ENCODE results near the gene PRR35. TPM values are rescaled to one million over a fixed set of nuclear protein-coding genes. Genes with fewer than 3 reads are reported as not detected.

PRR35 gene
- polyA plus RNA-seq, 1 donor (not counting 4 experiments of a cell fraction or from before 2014, with no cell fraction given): not detected

DNA sequence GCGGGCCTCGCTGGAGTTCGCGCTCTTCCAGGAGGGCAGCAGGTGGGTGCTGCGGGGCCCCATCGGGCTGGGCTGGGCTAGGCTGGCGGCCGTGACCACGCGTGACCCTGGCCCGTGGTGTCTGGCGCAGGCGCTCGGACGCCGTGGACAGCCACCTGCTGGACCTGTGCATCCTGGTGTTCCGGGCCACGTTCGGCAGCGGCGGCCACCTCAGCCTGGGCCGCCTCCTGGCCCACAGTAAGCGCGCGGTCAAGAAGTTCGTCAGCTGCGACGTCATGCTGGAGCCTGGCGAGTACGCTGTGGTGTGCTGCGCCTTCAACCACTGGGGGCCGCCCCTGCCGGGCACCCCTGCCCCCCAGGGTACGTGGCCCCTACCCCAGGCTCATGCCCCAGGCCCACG, 8.0 kb upstream of the PRR35 start:
- H3K79me2 ChIP-seq (ENCODE audit: control insufficient read depth, insufficient read depth, low read length): peaks cover 13% of the 10 kb centered on the region
- DNase-seq (ENCODE audit: low read depth, low spot score): no peak
- no peak overlapping the region for H3K4me2 ChIP-seq (ENCODE audit: control insufficient read depth, extremely low read depth, insufficient read depth, low read depth, low read length)
- peaks cover 12% of the 10 kb centered on the region for H3K4me1 ChIP-seq (ENCODE audit: control insufficient read depth, extremely low read depth, insufficient read depth, low read length)
- no peaks in the 10 kb centered on the region for H3K27me3 ChIP-seq (ENCODE audit: control insufficient read depth, extremely low read depth, insufficient read depth, low read length)
- no peak for FAIRE-seq
- H3K9ac ChIP-seq (ENCODE audit: control insufficient read depth, extremely low read depth, insufficient read depth, low read length): no peak overlapping the region
- H4K20me1 ChIP-seq (ENCODE audit: control insufficient read depth, extremely low read depth, insufficient read depth, low read length): peaks cover 9% of the 10 kb centered on the region
- no peak for TF ChIP-seq EZH2 (IDR thresholded peaks at IDR 0.05; ENCODE audit: low read length)
- TF ChIP-seq, protein P1, sequence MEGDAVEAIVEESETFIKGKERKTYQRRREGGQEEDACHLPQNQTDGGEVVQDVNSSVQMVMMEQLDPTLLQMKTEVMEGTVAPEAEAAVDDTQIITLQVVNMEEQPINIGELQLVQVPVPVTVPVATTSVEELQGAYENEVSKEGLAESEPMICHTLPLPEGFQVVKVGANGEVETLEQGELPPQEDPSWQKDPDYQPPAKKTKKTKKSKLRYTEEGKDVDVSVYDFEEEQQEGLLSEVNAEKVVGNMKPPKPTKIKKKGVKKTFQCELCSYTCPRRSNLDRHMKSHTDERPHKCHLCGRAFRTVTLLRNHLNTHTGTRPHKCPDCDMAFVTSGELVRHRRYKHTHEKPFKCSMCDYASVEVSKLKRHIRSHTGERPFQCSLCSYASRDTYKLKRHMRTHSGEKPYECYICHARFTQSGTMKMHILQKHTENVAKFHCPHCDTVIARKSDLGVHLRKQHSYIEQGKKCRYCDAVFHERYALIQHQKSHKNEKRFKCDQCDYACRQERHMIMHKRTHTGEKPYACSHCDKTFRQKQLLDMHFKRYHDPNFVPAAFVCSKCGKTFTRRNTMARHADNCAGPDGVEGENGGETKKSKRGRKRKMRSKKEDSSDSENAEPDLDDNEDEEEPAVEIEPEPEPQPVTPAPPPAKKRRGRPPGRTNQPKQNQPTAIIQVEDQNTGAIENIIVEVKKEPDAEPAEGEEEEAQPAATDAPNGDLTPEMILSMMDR (optimal IDR thresholded peaks at IDR 0.05 in 1 of 3, IDR thresholded peaks at IDR 0.05 in 1 of 3, conservative IDR thresholded peaks at IDR 0.05 in 1 of 3; ENCODE audit: extremely low read depth in 1 of 3, insufficient read depth in 2 of 3, low read length in 3 of 3): no peak
- no peaks in the 10 kb centered on the region for H3K9me1 ChIP-seq (ENCODE audit: control insufficient read depth, extremely low read depth, insufficient read depth, low read length)
- no peak overlapping the region for H3K27ac ChIP-seq (ENCODE audit: control insufficient read depth, insufficient read depth, low read length)
- no peak overlapping the region for H2AFZ ChIP-seq (ENCODE audit: control insufficient read depth, low read length)
- no peaks in the 10 kb centered on the region for H3K9me3 ChIP-seq (ENCODE audit: control insufficient read depth, low read depth, low read length)
- H3K36me3 ChIP-seq (ENCODE audit: control insufficient read depth in 2 of 2, extremely low read depth in 1 of 2, insufficient read depth in 2 of 2, low read length in 2 of 2): peaks cover 8 to 14% of the 10 kb centered on the region in 2 experiments
- no peak overlapping the region for H3K4me3 ChIP-seq (ENCODE audit: control insufficient read depth in 2 of 3, extremely low read depth in 1 of 3, insufficient read depth in 2 of 3, low read depth in 1 of 3, low read length in 3 of 3)
- dilution Hi-C loops (cut with MboI; ENCODE audit: extremely low pct_ligation_motif_present, low sequenced_read_pairs): no loop called here

DNA sequence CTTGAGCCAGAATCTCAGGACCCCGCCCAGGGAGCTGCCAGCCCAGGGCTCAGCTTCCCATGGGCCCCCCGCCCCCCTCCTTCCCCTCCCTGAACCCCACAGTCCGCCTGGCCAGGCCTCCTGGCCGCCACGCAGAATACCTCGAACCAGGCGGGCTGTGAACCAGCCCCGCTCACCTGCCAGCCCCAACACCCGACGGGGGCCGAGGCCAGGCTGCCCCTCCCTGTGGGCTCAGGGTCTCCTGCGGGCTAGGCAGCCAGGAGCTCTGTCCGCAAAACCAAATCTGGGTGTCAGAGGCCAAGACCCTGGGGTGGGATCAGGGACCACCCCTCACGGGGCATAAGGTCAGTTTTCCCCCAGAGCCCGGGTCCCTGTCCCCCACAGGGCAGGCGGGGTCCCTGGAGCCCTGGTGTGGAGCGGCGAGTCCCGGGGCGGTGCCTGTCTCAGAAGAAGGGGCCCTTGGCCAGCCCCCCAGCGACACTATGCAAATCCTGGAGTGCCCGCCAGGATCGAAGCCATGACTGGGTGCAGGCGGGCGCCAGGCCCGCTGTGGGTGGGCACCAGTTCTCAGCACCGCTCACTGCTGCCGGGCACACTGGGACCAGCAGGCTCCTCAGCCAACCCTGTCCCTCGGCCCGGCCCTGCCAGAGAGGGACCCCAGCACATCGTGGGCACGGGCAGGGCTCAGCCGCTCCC, 6.4 kb upstream of the PRR35 start:
- FAIRE-seq: no peak
- Histone ChIP-seq H3K27me3 (ENCODE audit: control insufficient read depth, extremely low read depth, insufficient read depth, low read length) (peaks cover 13% of the 10 kb centered on the region), H3K4me2 (ENCODE audit: control insufficient read depth, extremely low read depth, insufficient read depth, low read depth, low read length) (no peak overlapping the region), H4K20me1 (ENCODE audit: control insufficient read depth, extremely low read depth, insufficient read depth, low read length) (peaks cover 3% of the 10 kb centered on the region), H3K36me3 (ENCODE audit: control insufficient read depth in 2 of 2, extremely low read depth in 1 of 2, insufficient read depth in 2 of 2, low read length in 2 of 2) (peaks cover 3 to 5% of the 10 kb centered on the region in 2 experiments), H3K27ac (ENCODE audit: control insufficient read depth, insufficient read depth, low read length) (no peak overlapping the region), H3K9me3 (ENCODE audit: control insufficient read depth, low read depth, low read length) (no peaks in the 10 kb centered on the region), H3K4me3 (ENCODE audit: control insufficient read depth in 2 of 3, extremely low read depth in 1 of 3, insufficient read depth in 2 of 3, low read depth in 1 of 3, low read length in 3 of 3) (no peak overlapping the region), H2AFZ (ENCODE audit: control insufficient read depth, low read length) (no peak overlapping the region), H3K9ac (ENCODE audit: control insufficient read depth, extremely low read depth, insufficient read depth, low read length) (no peak overlapping the region), H3K79me2 (ENCODE audit: control insufficient read depth, insufficient read depth, low read length) (peaks cover 5% of the 10 kb centered on the region), H3K4me1 (ENCODE audit: control insufficient read depth, extremely low read depth, insufficient read depth, low read length) (peaks cover 12% of the 10 kb centered on the region), H3K9me1 (ENCODE audit: control insufficient read depth, extremely low read depth, insufficient read depth, low read length) (no peaks in the 10 kb centered on the region)
- dilution Hi-C loops (cut with MboI; ENCODE audit: extremely low pct_ligation_motif_present, low sequenced_read_pairs): no loop called here
- no peak for DNase-seq (ENCODE audit: low read depth, low spot score)
- no peak for TF ChIP-seq EZH2 (IDR thresholded peaks at IDR 0.05; ENCODE audit: low read length)

GRCh38 chr16:554297-554621, 5.9 kb upstream of the PRR35 start:
- Histone ChIP-seq H3K9ac (ENCODE audit: control insufficient read depth, extremely low read depth, insufficient read depth, low read length) (no peak overlapping the region), H3K79me2 (ENCODE audit: control insufficient read depth, insufficient read depth, low read length) (peaks cover 5% of the 10 kb centered on the region), H4K20me1 (ENCODE audit: control insufficient read depth, extremely low read depth, insufficient read depth, low read length) (peaks cover 3% of the 10 kb centered on the region), H3K9me3 (ENCODE audit: control insufficient read depth, low read depth, low read length) (no peaks in the 10 kb centered on the region), H3K9me1 (ENCODE audit: control insufficient read depth, extremely low read depth, insufficient read depth, low read length) (no peaks in the 10 kb centered on the region), H3K27me3 (ENCODE audit: control insufficient read depth, extremely low read depth, insufficient read depth, low read length) (peaks cover 18% of the 10 kb centered on the region), H3K36me3 (ENCODE audit: control insufficient read depth in 2 of 2, extremely low read depth in 1 of 2, insufficient read depth in 2 of 2, low read length in 2 of 2) (peaks cover 3 to 5% of the 10 kb centered on the region in 2 experiments), H3K4me1 (ENCODE audit: control insufficient read depth, extremely low read depth, insufficient read depth, low read length) (peaks cover 12% of the 10 kb centered on the region), H3K4me2 (ENCODE audit: control insufficient read depth, extremely low read depth, insufficient read depth, low read depth, low read length) (no peak overlapping the region), H2AFZ (ENCODE audit: control insufficient read depth, low read length) (no peak overlapping the region), H3K27ac (ENCODE audit: control insufficient read depth, insufficient read depth, low read length) (no peak overlapping the region), H3K4me3 (ENCODE audit: control insufficient read depth in 2 of 3, extremely low read depth in 1 of 3, insufficient read depth in 2 of 3, low read depth in 1 of 3, low read length in 3 of 3) (no peak overlapping the region)
- FAIRE-seq (no peak), DNase-seq (ENCODE audit: low read depth, low spot score) (no peak)
- TF ChIP-seq, protein P1 (optimal IDR thresholded peaks at IDR 0.05 in 1 of 3, IDR thresholded peaks at IDR 0.05 in 1 of 3, conservative IDR thresholded peaks at IDR 0.05 in 1 of 3; ENCODE audit: extremely low read depth in 1 of 3, insufficient read depth in 2 of 3, low read length in 3 of 3): no peak
- TF ChIP-seq EZH2 (IDR thresholded peaks at IDR 0.05; ENCODE audit: low read length): no peak
- dilution Hi-C loops (cut with MboI; ENCODE audit: extremely low pct_ligation_motif_present, low sequenced_read_pairs): no loop called here

All from keratinocyte (primary cell).